Liver (tissue), 9 donors: ENCODE results near the gene NEK10. TPM values are rescaled to one million over a fixed set of nuclear protein-coding genes. Genes with fewer than 3 reads are reported as not detected.

ENCODE experiments used
- DNase-seq: peaks from one replicate; pipeline ENCODE4 v3.0.0-alpha.2; 2017; ENCODE audit warnings: low spot score
- H3K27ac ChIP-seq, 2 donors: one replicate each; pipeline ENCODE4 v1.7.0; 2013; ENCODE audit warnings: inconsistent platforms in 2 of 2, low read length in 2 of 2, control low read depth in 1 of 2, low read depth in 1 of 2, mild to moderate bottlenecking in 1 of 2
- H3K27me3 ChIP-seq, 4 donors: one replicate each; pipeline versions ENCODE4 v1.6.1 to v1.7.0; 2013; ENCODE audit warnings: low read length in 3 of 4, inconsistent platforms in 1 of 4, mild to moderate bottlenecking in 1 of 4, moderate library complexity in 1 of 4; ENCODE audit not compliant: control insufficient read depth in 4 of 4, insufficient read depth in 4 of 4
- H3K36me3 ChIP-seq, 4 donors: one replicate each; pipeline versions ENCODE4 v1.6.1 to v1.7.0; 2013; ENCODE audit warnings: low read length in 3 of 4, mild to moderate bottlenecking in 3 of 4, low read depth in 1 of 4, moderate library complexity in 1 of 4; ENCODE audit not compliant: control insufficient read depth in 4 of 4, insufficient read depth in 3 of 4
- H3K4me1 ChIP-seq, 4 donors: one replicate each; pipeline versions ENCODE4 v1.6.1 to v1.7.0; 2013; ENCODE audit warnings: low read length in 3 of 4, mild to moderate bottlenecking in 3 of 4, moderate library complexity in 1 of 4; ENCODE audit not compliant: control insufficient read depth in 4 of 4, insufficient read depth in 4 of 4
- H3K4me3 ChIP-seq, 3 donors: one replicate each; pipeline versions ENCODE4 v1.6.1 to v1.7.0; 2013; ENCODE audit warnings: low read length in 3 of 3, control low read depth in 1 of 3, low read depth in 1 of 3, mild to moderate bottlenecking in 1 of 3
- H3K9ac ChIP-seq, 2 donors: one replicate each; pipeline ENCODE4 v1.7.0; 2013; ENCODE audit warnings: low read length in 2 of 2, mild to moderate bottlenecking in 2 of 2, moderate library complexity in 2 of 2, control low read depth in 1 of 2, low read depth in 1 of 2
- H3K9me3 ChIP-seq, 4 donors: one replicate each; pipeline versions ENCODE4 v1.6.1 to v1.7.0; 2013; ENCODE audit warnings: low read length in 3 of 4; ENCODE audit not compliant: control insufficient read depth in 4 of 4
- ATF3 ChIP-seq: IDR thresholded peaks from 2 replicates; pipeline ENCODE4 v1.6.1; 2016; ENCODE audit warnings: antibody characterized with exemption
- CTCF ChIP-seq: fragments of 150-350 bp; IDR thresholded peaks from 2 replicates; pipeline ENCODE4 v1.5.1; 2017; ENCODE audit warnings: improper control_type of control experiment, low read depth, low read length; ENCODE audit not compliant: missing input control
- EGR1 ChIP-seq, 2 donors: IDR thresholded peaks; 2 replicates each; pipeline ENCODE4 v1.6.1; 2016 to 2018; ENCODE audit warnings: antibody characterized with exemption in 2 of 2, low read depth in 2 of 2
- FOXA1 ChIP-seq: IDR thresholded peaks from 2 replicates; pipeline ENCODE4 v1.6.1; 2016; ENCODE audit warnings: antibody characterized with exemption
- FOXA2 ChIP-seq: IDR thresholded peaks from 2 replicates; pipeline ENCODE4 v1.6.1; 2016; ENCODE audit warnings: antibody characterized with exemption
- GABPA ChIP-seq, 2 donors: IDR thresholded peaks in 1 of 2; conservative IDR thresholded peaks in 1 of 2; 2 replicates each; pipeline ENCODE4 v1.6.1; 2016; ENCODE audit warnings: antibody characterized with exemption in 2 of 2, mild to moderate bottlenecking in 1 of 2, moderate library complexity in 1 of 2
- HNF4A ChIP-seq, 2 donors: conservative IDR thresholded peaks; 2 replicates each; pipeline ENCODE4 v1.6.1; 2016; ENCODE audit warnings: antibody characterized with exemption in 2 of 2, mild to moderate bottlenecking in 2 of 2
- HNF4G ChIP-seq: IDR thresholded peaks from 2 replicates; pipeline ENCODE4 v1.6.1; 2016; ENCODE audit warnings: antibody characterized with exemption
- JUND ChIP-seq, 2 donors: IDR thresholded peaks; 2 replicates each; pipeline ENCODE4 v1.6.1; 2016; ENCODE audit warnings: antibody characterized with exemption in 2 of 2
- NR2F2 ChIP-seq: IDR thresholded peaks from 2 replicates; pipeline ENCODE4 v1.6.1; 2016; ENCODE audit warnings: antibody characterized with exemption
- RAD21 ChIP-seq, 2 donors: IDR thresholded peaks; 2 replicates each; pipeline ENCODE4 v1.6.1; 2016; ENCODE audit warnings: antibody characterized with exemption in 2 of 2, mild to moderate bottlenecking in 2 of 2
- REST ChIP-seq: IDR thresholded peaks from 2 replicates; pipeline ENCODE4 v1.6.1; 2016; ENCODE audit warnings: antibody characterized with exemption, mild to moderate bottlenecking
- RXRA ChIP-seq, 2 donors: IDR thresholded peaks; 2 replicates each; pipeline ENCODE4 v1.6.1; 2017 to 2018; ENCODE audit warnings: antibody characterized with exemption in 2 of 2, mild to moderate bottlenecking in 1 of 2
- SP1 ChIP-seq: IDR thresholded peaks from 2 replicates; pipeline ENCODE4 v1.6.1; 2018; ENCODE audit warnings: antibody characterized with exemption, mild to moderate bottlenecking
- TAF1 ChIP-seq: conservative IDR thresholded peaks from 2 replicates; pipeline ENCODE4 v1.6.1; 2016; ENCODE audit warnings: antibody characterized with exemption, mild to moderate bottlenecking
- YY1 ChIP-seq: IDR thresholded peaks from 2 replicates; pipeline ENCODE4 v1.6.1; 2016; ENCODE audit warnings: antibody characterized with exemption, mild to moderate bottlenecking
- ZBTB33 ChIP-seq: IDR thresholded peaks from 2 replicates; pipeline ENCODE4 v1.6.1; 2016; ENCODE audit warnings: antibody characterized with exemption
- WGBS: extraction: QIAGEN DNeasy Blood & Tissue Kit; methylation state at CpG from one replicate; pipeline ENCODE4 v1.1.7; 2013; 5-methylcytosine and 5-hydroxymethylcytosine counted together
- polyA plus RNA-seq, 2 donors: library from polyadenylated mRNA; stranded (reverse) in 1 of 2; unstranded in 1 of 2; fragments of 200-250 nt in 1 of 2; fragments of >200 nt in 1 of 2; fragmentation: Nextera tagmentation in 1 of 2; extraction: Ambion mirVana in 1 of 2; gene quantifications; one replicate each; pipeline versions ENCODE4 v1.2.1 to v1.2.3, GENCODE V29; 2013 to 2015
- total RNA-seq, 2 donors: library from RNA; depleted of rRNA; stranded (reverse); fragments of >200 nt; gene quantifications; one replicate each; pipeline ENCODE4 v1.2.3, GENCODE V29; 2014
- donor health status: healthy.
- donor health status: healthy.
- donor health status: healthy.
- donor health status: healthy.
- donor health status: healthy.

NEK10 gene
- total and polyA plus RNA-seq, 4 donors = 0.23 to 2.1 (median 0.70) TPM; not detected in 1

GRCh38 chr3:27275441-27275990, 93.7 kb downstream of the NEK10 start:
- Histone ChIP-seq H3K9ac (no peak overlapping the region), H3K27ac (no peak overlapping the region), H3K36me3 (no peaks in the 10 kb centered on the region), H3K9me3 (no peaks in the 10 kb centered on the region), H3K4me3 (no peak overlapping the region), H3K27me3 (no peaks in the 10 kb centered on the region), H3K4me1 (peaks cover 0 to 15% (median 6%) of the 10 kb centered on the region in 4 donors)
- 94% methylated on average over 5 of the region's 5 CpGs for WGBS
- TF ChIP-seq ZBTB33 = no peak
- TF ChIP-seq ATF3 = no peak
- no peak for TF ChIP-seq HNF4G
- TF ChIP-seq FOXA1 = no peak
- TF ChIP-seq SP1 = no peak
- TF ChIP-seq TAF1 = no peak
- TF ChIP-seq YY1 = no peak
- no peak for TF ChIP-seq JUND (IDR thresholded peaks at IDR 0.05)
- TF ChIP-seq NR2F2 = no peak
- no peak for TF ChIP-seq EGR1 (IDR thresholded peaks at IDR 0.05; ENCODE audit: low read depth in 2 of 2)
- TF ChIP-seq RAD21 (IDR thresholded peaks at IDR 0.05) = no peak
- no peak for TF ChIP-seq FOXA2
- TF ChIP-seq REST = no peak
- no peak for TF ChIP-seq GABPA (IDR thresholded peaks at IDR 0.05 in 1 of 2, conservative IDR thresholded peaks at IDR 0.05 in 1 of 2)
- TF ChIP-seq CTCF = no peak
- no peak for TF ChIP-seq RXRA (IDR thresholded peaks at IDR 0.05)
- DNase-seq = no peak

- H3K27ac ChIP-seq = no peak overlapping the region
- no peaks in the 10 kb centered on the region for H3K36me3 ChIP-seq
- H3K27me3 ChIP-seq = no peaks in the 10 kb centered on the region
- no peak for DNase-seq
- no peaks in the 10 kb centered on the region for H3K4me1 ChIP-seq
- H3K9me3 ChIP-seq = no peaks in the 10 kb centered on the region
- no peak overlapping the region for H3K9ac ChIP-seq
- H3K4me3 ChIP-seq = no peak overlapping the region
- no peak for TF ChIP-seq ATF3
- TF ChIP-seq EGR1 (IDR thresholded peaks at IDR 0.05; ENCODE audit: low read depth in 2 of 2) = no peak
- no peak for TF ChIP-seq CTCF
- TF ChIP-seq HNF4G = no peak
- no peak for TF ChIP-seq GABPA (IDR thresholded peaks at IDR 0.05 in 1 of 2, conservative IDR thresholded peaks at IDR 0.05 in 1 of 2)
- TF ChIP-seq FOXA1 = no peak
- TF ChIP-seq HNF4A (conservative IDR thresholded peaks at IDR 0.05) = no peak
- TF ChIP-seq YY1 = no peak
- no peak for TF ChIP-seq RXRA (IDR thresholded peaks at IDR 0.05)
- TF ChIP-seq TAF1 = no peak
- TF ChIP-seq JUND (IDR thresholded peaks at IDR 0.05) = no peak
- TF ChIP-seq SP1 = no peak
- TF ChIP-seq ZBTB33 = no peak
- TF ChIP-seq RAD21 (IDR thresholded peaks at IDR 0.05) = no peak
Observed at GRCh38 chr3:27271890-27272289, 97.3 kb downstream of the NEK10 start.
